A375 (cell line): ENCODE data around the gene HOXD4. TPM values are rescaled to one million over a fixed set of nuclear protein-coding genes. Genes with fewer than 3 reads are reported as not detected.

Source experiments
- small RNA-seq: library from RNA; depleted of rRNA; stranded (forward); fragments of <200 nt; gene quantifications from one replicate; pipeline ENCODE3, GENCODE V24; 2014
- total RNA-seq: library from RNA; depleted of rRNA; stranded (reverse); fragments of >200 nt; shearing (Covaris generic); gene quantifications from 2 replicates; pipeline ENCODE4 v1.2.3, GENCODE V29; 2014; rRNA removed

The HOXD4 gene
- 0.74 and 1.1 TPM in 2 replicates for total RNA-seq

DNA sequence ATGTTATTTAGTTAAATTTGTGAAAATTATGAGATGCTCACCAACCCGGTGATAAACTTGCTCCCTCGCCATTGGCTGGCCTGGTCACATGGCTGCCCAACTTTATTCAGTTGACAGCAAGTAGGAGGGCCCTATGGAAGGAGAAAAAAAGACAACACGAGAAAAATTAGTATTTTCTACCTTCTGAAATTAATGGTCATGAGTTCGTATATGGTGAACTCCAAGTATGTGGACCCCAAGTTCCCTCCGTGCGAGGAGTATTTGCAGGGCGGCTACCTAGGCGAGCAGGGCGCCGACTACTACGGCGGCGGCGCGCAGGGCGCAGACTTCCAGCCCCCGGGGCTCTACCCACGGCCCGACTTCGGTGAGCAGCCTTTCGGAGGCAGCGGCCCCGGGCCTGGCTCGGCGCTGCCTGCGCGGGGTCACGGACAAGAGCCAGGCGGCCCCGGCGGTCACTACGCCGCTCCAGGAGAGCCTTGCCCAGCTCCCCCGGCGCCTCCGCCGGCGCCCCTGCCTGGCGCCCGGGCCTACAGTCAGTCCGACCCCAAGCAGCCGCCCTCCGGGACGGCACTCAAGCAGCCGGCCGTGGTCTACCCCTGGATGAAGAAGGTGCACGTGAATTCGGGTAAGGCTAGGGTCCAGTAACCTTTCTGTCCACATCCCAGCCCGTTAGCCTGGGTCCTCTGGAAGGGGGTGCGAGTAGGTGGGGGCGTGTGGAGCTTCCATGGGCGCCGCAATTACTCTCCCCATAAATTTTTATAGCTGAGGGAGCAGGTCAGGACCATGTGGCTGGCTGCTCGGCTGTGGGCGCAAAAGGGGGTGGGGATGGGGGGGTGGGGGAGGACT is at the start of gene HOXD4:
HOXD4 (plus strand) TSS at position 109 of the 846 bp plus-strand sequence; CDS start at position 193, 84 bp downstream.

GRCh38 chr2:176106581-176107539 is 44.5 kb upstream of the HOXD4 start, which contains the start of gene HOXD11:
HOXD11 (plus strand) TSS chr2:176107280; CDS start chr2:176107356, 76 bp downstream.

GRCh38 chr2:176115883-176116813 is 35.2 kb upstream of the HOXD4 start, which contains the start of gene HOXD10:
HOXD10 (plus strand) TSS chr2:176116778; CDS start chr2:176116834, 56 bp downstream.

GRCh38 chr2:176122683-176123410 is 28.5 kb upstream of the HOXD4 start, which contains the start of gene HOXD9:
HOXD9 (plus strand) TSS chr2:176122719; CDS start chr2:176122769, 50 bp downstream.

GRCh38 chr2:176128982-176129796 is 22.2 kb upstream of the HOXD4 start, which contains the start of gene HOXD8:
HOXD8 (plus strand) TSS chr2:176129705; CDS start chr2:176130367, 662 bp downstream.

DNA sequence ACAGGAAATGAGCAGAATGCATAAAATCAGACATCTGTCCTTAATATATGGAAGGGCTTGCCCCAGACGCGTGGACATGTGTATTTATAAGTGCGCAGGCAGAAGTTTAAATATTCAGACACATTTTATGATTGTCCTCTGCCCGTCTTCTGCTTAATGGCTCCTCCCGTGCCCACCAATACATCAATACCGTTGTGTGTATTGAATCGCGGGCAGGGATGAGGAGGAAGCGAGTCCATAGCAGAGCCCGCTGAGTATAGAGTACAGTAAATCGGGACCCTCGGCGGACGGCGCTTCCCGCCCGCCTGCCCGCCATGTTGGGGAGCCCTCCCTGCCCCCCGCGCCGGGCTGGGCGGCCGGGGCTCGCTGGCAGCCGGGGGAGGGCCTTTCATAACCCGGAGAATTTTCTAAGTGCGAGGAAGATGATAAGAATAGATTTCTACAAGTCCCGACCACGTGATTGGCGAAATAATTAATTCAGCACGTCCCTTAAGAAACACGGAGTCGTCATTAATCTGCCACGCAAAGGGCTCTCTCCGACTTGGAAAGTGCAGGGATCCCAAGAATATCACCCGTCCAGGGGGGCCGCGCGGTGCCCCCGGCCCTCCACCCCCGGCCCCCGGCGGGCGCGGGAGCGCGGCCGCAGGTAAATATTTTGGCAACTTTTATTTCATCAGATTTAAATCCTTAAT is 5.6 kb downstream of the HOXD4 start, which contains the start of gene HOXD3:
HOXD3 (plus strand) TSS at position 501 of the 692 bp plus-strand sequence. CDS start 11,808 bp downstream, outside the sequence.

GRCh38 chr2:176187899-176188773 is 36.8 kb downstream of the HOXD4 start, which contains the start of gene HOXD1:
HOXD1 (plus strand) TSS chr2:176188668; CDS start chr2:176188802, 134 bp downstream.

Small RNAs within 50 kb of the gene (small RNA-seq; reads per million reads assigned to genes)
- gene MIR10B = 443 reads per million, percentile 98 among the genes with 10 or more reads in this experiment

Other genes with a start within 250 kb of the HOXD4 start
- 5.6 and 11.0 TPM in 2 replicates for gene LNPK, start 149.3 kb upstream of the HOXD4 start, total RNA-seq
- 0.05 TPM in 1 of 2 replicates, not detected in the other for gene EVX2, start 67.6 kb upstream of the HOXD4 start, total RNA-seq
- gene HOXD13, start 58.8 kb upstream of the HOXD4 start, total RNA-seq = 5.3 and 7.1 TPM in 2 replicates
- gene HOXD12, start 51.8 kb upstream of the HOXD4 start, total RNA-seq = 0.60 TPM in 1 of 2 replicates, not detected in the other
- 0.93 TPM in 1 of 2 replicates, not detected in the other for gene HOXD11, start 44.3 kb upstream of the HOXD4 start, total RNA-seq
- 0.80 and 1.9 TPM in 2 replicates for gene HOXD10, start 34.8 kb upstream of the HOXD4 start, total RNA-seq
- 5.4 and 5.7 TPM in 2 replicates for gene HOXD9, start 28.8 kb upstream of the HOXD4 start, total RNA-seq
- gene HOXD8, start 21.8 kb upstream of the HOXD4 start, total RNA-seq = 5.3 and 6.7 TPM in 2 replicates
- gene HOXD3, start 5.8 kb downstream of the HOXD4 start, total RNA-seq = 0.90 and 2.7 TPM in 2 replicates
- gene HOXD1, start 37.1 kb downstream of the HOXD4 start, total RNA-seq = 0.08 TPM in 2 replicates
- 33.5 and 35.1 TPM in 2 replicates for gene MTX2, start 117.9 kb downstream of the HOXD4 start, total RNA-seq